GM18508 (cell line): ENCODE measurements around the gene DCTN4.
"Not testable (repeated sequence)": the region's sequence is repeated elsewhere in the genome, so short reads cannot be mapped to it uniquely, and the experiment has no call there.

ENCODE experiments used
- ATAC-seq: cut with Tn5 transposase; IDR thresholded peaks from one replicate; pipeline ENCODE4 v1.9.1; 2021; ENCODE audit warnings: moderate number of reproducible peaks; ENCODE audit not compliant: insufficient read depth, unreplicated experiment

DCTN4 gene

DNA sequence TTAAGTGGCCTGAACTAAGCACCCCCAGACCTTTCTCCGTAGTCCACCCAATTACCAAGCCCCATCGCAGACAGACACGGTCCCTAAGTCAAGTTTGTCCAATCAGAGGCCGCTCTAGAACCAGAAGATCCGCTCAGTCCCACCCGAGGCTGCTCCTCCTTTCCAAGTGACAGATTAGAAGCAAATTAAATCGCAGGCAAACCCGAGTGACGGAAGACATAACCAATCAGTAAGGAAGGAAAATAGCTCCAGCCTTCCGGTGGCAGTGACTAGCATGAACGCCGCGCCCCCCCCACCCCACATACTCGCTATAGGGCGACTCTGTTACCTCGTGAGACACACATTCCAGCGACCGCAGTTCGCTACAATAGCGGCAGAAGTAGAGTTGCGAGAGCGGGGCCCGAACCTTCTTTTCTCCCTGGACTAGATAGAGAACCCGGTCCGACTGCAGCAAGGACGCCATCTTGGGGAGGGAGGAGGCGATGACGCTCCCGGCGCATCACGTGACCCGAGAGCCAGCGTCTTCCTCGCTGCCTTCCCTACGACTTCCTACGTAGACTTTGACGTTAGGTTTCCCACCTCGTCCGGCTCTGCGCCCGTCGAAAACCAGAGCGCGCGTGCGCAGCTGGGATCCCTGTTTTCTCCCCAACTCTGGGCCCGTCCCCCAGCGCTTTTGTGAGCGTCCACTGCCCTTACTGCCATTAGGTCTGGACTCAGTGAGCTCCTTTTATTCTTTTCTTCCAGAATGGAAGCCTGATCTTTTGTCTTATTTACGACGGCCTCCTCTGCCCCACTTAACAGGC is at the start of gene DCTN4:
TSS of gene DCTN4 (minus strand) at position 487 of the 803 bp plus-strand sequence. CDS start at position 463, 24 bp downstream.
- peak; percentile 96 for ATAC-seq

DNA sequence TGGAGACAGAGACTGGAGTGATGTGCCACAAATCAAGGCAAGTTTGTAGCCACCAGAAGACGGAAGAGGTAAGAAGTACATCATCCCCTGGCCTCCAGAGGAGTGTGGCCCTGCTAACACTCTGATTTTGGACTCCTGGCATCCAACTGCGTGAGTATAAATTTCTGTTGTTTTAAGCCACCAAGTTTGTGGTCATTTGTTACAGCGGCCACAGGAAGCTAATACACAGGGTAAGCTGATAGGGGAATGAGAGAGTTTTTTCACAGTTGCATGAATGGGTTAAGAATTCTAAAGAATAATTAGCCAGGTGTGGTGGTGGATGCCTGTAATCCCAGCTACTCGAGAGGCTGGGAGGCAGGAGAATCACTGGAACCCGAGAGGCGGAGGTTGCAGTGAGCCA is 45.6 kb upstream of the DCTN4 start:
- no peak for ATAC-seq

DNA sequence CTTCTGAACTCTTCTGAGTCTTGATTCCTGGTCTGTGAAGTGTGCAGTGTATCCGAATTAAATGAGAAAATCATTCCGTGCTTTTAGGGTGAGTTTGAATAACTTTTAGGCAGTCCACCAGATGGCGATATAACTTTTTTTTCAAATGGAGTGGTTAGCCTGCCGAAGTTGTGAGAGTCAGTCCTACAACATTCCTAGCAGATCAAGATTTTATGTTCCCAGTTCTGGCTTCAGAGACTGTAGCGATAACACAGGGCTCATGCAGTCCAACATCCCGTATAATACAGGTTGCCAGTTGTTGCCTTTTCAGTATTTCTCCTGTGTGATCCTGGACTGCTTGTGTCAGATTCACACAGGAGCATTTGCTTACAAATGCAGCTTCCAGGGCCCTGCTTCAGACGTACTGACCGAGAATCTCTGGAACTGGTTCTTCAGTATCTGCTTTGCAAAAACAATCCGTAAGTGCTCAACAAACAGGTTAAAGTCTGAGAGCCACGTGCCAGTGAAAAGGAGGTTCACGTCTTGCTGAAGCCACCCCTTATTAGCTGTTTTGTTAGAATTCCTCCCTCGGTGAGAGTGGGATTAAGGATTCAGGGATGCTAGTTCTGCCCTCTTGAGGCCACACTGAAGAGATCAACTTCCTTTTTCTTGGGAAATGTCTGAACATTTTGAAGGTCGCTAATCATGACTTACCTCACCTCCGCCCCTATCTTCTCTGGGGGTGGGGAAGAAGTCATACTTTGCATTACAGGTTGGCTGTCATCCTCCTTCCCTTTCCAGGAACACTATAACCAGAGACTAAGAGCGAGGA is 42.5 kb upstream of the DCTN4 start:
- peak; percentile 54 for ATAC-seq

DNA sequence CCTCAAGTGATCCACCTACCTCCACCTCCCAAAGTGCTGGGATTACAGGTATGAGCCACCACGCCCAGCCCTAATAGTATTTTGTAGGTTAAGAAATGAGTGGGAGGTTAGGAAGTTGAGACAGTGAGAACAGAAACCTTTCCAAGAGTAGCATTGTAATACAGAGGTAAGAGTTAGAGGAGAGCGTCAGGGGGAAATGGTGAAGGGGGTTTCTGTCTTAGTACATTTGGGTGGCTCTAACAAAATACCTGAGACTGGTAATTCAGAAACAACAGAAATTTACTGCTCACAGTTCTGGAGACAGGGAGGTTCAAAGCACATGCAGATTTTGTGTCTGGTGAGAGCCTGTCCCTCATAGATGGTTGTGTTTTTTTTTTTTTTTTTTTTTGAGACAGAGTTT is 38.6 kb upstream of the DCTN4 start:
- ATAC-seq, result no peak

DNA sequence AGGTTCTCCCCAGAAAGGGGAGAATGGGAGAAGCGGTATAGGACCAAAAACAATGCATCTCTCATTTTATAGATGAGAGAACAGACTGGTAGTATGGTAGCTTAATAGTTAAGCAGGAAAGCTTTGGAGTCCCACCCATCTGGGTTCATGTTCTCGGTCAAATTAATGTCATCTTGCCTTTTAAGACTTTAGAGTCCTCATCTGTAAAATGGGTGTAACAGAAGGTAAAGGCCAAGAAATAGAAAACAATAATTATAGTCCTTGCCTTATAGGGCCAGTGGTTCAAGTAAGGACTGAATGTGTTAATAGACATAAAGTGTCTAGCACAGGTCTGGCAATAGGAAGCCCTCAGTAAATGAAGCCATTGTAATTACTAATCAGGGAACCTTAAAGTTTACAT is 36.1 kb upstream of the DCTN4 start:
- ATAC-seq, result no peak

DNA sequence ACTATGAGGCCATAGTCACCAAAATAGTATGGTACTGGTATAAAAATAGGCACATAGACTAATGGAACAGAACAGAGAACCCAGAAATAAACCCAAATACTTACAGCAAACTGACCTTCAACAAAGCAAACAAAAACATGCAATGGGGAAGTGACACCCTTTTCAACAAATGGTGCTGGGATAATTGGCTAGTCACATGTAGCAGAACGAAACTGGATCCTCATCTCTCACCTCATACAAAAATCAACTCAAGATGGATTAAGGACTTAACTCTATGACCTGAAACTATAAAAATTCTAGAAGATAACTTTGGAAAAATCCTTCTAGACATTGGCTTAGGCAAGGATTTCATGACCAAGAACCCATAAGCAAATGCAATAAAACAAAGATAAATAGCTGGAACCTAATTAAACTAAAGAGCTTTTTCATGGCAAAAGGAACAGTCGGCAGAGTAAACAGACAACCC is 34.6 kb upstream of the DCTN4 start:
- not testable (repeated sequence) for ATAC-seq

DNA sequence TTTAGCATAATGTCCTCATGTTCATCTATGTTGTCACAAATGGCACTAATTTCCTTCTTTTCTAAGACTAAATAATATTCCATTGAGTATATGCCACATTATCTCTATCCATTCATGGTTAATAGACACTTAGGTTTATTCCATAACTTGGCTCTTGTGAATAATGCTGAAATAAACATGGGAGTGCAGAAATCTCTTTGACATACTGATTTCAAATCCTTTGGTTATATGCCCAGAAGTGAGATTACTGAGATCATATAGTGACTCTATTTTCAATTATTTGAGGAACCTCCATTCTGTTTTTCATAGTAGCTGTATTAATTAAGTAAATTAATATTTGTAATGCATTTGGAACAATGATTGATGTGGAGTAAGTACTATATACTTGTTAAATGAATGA is 32.7 kb upstream of the DCTN4 start:
- ATAC-seq, result no peak

DNA sequence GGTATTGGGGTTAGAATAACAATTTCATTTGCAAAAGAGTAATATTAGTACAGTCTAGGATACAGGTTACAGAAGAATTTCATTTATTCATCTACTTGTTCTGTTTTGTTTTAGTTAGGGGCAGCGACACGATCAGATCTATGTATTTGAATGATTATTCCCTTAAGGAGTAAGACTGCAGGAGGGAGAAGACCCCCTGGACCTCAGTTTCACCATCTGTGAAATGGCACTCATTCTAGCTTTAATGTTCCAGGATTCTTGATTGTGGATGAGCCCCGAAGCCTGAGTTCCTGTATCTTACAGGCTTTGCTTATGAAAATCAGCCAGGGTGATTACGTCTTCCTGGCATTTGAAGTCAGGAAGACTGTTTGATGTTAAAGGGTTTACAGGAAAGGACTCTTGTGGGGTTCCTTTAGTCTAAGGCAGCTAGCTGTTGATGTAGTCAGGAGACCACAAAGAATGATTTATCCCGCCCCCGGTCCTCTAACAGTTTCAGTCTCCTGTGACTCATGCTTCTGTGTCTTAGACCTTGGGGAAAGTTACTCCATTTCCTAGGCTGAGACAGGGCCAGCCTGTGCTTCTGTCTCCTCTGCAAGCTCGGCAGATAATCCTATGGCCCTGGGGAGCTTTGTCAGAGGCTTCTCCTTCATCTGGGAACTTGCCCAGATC is 31.3 kb upstream of the DCTN4 start:
- ATAC-seq, result peak; percentile 94

DNA sequence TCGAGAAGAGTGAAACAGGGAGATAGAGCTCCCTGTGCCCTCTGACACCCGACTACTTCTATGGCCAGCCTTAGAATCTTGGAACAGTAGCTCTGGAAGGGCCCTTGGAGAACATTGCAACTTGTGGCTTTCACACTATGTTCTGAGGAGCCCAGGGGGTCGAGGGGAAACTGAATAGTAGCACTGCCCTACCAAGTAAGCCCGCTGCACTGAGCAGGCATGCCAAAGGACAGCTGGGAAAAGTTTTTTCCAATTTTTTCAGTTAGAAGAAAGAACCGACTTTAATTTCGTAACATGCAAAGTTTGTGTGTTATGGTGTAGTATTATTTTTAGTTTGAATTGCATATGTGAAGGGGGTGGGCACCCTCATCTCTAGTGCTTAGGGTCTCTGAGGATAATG is 30.6 kb upstream of the DCTN4 start:
- ATAC-seq, result no peak

DNA sequence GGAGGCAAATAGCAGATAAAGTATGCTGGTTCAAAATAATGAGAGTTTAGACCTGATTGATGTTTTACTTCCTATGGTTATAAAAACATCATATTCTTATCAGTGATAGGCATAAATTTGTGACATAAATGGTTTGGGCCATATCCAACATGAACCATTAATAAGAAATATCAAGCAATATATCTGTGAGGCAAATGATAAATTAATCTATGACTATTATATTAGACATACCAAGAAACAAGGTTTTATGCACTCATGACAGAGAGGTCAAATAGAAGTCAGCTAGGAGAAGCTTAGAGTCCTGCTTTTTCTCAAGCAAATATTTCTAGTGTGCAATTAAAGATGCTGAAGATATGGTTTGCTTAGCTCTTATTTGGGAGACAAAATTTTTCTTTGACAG is 30.2 kb upstream of the DCTN4 start:
- no peak for ATAC-seq

DNA sequence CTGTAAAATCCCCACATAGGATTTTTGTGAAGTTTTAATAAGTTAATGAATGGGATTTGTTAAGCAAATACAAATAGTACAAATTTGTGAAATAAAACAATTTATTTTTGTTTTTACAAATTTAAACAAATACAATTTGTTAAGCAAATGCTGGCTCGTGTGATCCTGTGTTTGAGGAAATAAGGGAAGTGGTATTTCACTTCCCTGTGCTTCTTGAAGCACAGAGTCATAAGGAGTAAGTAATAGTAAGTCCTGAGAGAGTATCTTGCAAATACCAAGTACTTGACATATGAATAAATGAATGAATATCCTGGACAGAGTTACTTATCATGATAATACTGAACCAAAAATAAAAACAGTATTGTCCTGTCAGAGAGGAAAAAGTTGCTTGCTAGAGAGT is 28.8 kb upstream of the DCTN4 start:
- ATAC-seq, result no peak

DNA sequence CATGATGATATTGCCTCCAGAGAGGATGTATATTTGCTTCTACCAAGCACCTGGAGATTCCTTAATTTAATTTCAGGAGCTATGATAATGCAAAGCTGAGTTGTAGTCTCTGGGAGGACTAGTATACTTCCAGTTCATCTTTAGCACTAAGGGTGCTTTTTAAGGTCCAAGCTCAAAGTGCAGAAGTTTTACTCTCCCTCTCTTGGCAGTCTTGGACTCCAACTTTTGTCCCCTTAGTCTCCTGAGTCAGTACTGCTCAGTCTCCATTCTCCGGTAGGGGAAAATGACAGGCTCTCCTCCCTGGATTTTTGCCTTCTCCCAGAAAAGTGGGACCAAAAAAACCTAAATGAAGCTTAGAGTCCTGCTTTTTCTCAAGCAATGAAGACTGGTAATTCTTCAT is 28.1 kb upstream of the DCTN4 start:
- ATAC-seq, result no peak

DNA sequence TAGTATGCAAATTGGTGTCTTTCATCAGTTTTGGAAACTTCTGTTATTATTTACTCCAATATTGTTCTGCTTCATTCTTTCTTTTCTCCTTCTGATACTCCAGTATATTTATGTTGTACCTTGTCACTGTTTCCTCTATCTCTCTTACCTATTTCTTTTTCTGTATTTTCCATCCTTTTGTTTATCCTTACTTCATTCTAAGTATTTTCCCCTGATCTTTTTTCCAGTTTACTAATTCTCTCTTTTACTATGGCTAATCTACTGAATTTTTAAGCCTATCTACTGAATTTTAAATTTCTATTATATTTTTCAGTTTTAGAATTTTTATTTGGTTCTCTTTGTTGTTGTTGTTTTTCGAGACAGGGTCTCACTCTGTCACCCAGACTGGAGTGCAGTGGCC is 27.1 kb upstream of the DCTN4 start:
- ATAC-seq, result no peak

DNA sequence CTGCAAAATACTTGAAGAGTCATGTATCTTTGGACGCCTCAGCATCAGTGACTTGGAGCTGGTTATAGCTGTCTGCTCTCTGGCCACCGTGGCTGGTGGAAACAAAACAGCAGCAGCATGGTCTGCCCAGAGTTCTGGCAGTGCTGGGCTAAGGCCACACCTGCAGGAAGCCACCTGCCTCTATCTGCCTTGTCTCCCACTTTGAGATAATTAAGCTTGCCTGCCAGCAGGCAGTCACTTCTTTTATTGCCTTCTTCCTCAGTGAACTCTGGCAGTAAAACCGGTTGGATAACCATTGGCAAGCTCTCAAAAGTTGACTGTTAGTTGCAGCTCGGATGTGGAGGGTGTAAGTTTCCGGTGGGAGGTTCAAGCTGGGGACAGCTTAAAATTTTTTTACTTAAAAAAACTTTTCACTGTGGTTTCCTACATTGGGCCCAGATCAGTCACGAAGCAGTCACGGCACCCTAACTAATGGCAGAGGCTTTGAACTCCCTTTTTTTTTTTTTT is 24.7 kb upstream of the DCTN4 start:
- ATAC-seq, result peak; percentile 41

DNA sequence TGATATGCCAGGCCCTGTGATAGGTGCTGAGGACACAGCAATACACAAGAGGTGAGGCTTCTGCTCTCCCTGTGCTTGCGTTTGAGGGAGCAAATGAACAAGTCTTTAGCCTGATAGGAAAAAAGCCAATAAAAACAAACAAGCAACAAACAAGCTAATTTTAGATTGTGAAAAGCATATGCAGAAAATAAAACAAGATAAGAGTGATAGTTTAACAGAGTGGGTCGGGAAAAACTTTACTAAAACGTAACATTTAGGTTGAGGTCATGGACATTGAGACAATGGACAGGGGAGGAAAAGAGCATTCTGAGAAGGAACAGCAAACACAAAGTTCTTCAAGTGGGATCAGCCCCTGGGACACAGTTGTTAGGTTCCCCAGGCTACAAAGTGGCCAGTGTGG is 24.0 kb upstream of the DCTN4 start:
- no peak for ATAC-seq

DNA sequence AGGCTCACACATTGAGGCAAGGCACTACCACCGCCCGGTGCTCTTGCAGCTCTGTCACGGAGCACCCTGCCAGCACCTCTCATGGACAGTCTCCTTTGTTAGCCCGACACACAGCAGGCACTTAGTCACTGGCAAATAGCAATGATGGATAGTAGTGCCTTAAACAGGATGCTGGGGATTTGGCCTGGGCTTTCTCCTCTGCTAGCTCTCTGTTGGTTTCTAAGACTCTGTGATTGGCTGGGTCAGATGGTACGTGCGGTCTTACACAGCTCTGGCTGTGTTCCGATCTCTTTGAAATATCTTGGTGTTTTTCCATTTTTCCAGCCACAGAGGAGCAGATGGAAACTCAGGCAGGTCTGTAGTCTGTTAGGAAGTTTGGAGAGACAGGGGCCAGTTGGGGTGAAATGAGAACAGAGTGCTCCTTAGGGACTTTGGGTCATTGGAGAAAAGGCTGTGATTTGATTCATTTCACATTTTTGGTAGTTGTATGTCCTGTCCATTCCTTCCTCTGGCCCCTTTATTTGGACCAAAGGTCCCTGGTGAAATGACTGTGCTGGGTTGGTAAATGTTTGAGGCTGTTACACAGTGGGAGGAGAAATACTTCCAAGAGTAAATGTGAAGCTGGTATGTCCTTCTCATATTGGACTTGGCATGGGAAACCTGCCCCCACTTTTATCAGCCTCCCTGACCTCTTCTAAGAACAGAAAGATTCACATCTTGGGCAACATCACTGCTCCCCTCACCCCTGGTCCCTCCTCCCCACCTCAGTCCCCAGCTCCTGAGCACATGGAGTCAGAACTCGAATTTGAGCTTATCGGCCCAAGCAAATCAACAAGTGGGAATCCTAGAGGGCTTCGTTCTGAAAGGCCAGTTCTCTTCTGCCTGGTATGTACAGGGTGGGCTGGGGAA is 23.1 kb upstream of the DCTN4 start:
- no peak for ATAC-seq

DNA sequence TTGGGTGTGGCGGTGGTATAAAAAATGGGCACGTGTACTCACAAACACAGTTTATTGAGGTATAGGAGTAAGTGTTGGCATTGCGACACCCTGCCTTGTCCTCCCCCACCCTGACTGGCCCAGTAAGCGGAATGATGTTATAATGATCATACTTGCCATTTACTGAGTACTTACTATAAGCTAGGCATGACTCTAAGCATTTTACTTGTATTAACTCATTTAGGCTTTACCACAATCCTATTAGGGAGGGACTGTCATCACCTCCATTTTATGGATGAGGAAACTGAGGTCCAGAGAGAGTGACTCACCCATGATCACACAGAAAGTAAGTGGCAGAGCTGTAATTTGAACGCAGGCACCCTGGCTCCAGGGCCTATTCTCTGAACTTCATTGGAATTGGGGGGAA is 22.0 kb upstream of the DCTN4 start:
- ATAC-seq, result no peak

DNA sequence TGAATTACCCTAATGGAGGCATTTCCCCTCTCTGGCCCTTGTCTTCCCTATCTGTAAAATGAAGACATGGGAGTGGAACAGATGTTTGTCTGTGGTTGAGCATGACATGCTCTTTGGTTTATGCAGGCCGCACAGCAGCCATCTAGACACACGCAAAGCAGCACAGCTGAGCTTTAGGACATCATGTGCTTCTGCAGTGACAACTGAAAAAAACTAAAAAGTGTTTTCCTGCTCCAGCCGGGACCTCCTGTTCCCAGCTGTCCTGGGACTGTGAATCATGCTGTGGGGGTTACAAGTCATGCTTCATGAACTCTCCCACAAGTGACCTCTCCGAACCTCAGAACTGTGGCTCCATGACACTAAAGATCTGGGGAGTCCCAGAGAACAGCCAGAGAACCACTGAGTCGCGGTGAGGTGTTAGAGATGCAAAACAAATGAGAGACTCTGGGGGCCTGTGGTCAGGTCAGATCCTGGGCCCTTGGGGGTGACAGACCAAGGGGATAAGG is 21.4 kb upstream of the DCTN4 start:
- peak; percentile 44 for ATAC-seq

DNA sequence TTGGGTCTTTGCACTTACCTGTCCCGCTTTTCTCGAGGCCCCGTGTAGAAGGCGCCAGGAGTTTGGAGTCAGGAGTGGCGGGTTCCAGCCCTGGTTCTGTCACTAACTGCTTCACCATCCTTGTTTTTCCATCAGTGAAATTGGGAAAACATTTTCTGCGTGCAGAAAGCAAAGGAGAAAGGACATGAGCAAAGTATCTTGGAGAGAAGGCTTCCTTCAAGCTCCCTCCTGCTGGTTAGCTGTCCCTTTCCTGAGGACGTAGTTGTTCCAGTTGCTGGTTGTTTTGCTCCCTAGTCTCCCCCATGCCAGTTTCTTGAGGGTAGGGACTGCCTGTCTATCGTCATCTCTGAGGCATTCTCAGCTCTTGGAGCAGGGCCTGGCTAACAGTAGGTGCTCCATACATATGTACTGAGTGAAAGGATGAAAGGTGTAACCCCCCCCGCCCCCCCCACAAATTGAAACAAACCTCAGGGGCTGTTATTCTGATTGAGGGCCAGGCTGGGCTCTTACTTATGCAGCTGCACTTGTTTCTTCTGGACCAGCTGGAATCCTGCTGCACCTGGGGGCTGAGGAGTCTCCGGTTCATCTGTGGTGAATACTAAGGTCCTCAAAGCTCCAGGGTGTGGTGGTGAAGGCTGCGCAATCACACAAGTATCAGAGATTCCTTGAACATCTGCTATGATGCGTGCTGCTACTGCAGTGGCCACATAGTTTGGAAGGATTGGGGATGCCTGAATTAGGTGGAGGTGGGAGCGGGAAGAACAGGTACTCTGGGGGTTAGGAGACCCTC is 20.8 kb upstream of the DCTN4 start:
- no peak for ATAC-seq
